NCI-H2227 (cell line): Measurements from ENCODE around the gene PSMC3.

ENCODE experiments used
- DNase-seq: peaks from one replicate; lab custom pipeline; 2025; ENCODE audit not compliant: unreplicated experiment; lab: John Stamatoyannopoulos, UW

Gene PSMC3

DNA sequence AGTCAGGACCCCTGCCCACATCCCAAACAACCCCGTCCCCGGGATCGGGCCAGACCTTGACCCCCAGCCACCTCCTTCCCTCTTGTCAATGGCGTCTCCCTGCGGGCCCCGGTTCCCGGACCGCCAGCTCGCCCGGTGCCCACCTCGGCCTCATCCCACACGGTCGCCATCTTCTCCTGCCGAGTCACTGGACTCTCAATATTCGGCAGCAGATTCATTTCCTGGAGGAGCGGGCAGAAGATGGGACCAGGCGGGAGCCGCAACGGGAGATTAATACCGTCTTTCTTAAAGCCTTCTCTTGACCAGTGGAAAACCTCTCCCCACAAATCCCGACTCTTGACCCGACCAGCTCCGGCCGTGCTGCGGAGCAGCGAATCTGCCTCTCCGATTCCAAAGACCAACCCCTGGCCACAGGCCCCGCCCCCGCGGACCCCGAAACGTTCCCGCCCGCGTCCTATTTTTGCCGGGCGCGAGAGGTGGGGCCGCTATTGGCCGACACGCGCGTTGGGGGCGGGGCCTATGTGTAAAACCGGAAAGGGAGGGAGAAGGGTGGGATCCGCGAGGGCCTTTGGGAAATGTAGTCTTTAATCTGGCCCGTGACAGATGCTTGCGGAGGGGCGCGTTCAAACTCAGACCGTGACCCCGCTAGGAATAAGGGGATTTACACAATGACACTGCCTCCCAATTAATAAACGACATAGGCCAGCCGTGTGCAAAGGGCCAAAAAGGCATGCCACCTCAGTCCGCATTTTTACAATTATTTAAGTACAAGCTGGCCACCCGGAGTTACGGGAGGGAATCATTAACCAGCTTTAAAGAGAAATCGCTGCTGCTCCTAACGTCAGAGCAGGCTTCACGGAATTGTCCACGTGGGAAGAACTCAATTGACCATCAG, at the start of gene PSMC3:
PSMC3 (minus strand) TSS at position 378 of the 895 bp plus-strand sequence; CDS start at position 218, 160 bp downstream.
- DNase-seq = peak; percentile 98

DNA sequence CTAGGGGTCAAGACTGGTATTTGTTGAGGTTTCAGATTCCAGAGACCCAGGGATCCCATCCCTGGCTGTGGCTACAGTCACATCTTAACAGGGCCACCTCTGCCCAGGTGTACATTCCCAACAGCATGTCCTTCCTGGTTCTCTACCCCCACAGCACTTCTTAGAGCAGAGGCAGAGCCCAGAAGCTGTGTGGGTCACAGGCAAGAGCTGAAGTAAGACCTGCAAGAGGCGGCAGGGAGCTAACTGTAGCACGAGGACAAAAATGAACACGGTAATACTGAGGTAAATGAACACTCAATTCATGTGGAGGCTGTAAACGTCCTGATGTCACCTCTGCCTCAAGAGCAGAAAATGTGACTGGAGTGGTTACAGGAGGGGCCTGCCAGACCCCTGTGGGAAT, 44.4 kb upstream of the PSMC3 start:
- DNase-seq = no peak

DNA sequence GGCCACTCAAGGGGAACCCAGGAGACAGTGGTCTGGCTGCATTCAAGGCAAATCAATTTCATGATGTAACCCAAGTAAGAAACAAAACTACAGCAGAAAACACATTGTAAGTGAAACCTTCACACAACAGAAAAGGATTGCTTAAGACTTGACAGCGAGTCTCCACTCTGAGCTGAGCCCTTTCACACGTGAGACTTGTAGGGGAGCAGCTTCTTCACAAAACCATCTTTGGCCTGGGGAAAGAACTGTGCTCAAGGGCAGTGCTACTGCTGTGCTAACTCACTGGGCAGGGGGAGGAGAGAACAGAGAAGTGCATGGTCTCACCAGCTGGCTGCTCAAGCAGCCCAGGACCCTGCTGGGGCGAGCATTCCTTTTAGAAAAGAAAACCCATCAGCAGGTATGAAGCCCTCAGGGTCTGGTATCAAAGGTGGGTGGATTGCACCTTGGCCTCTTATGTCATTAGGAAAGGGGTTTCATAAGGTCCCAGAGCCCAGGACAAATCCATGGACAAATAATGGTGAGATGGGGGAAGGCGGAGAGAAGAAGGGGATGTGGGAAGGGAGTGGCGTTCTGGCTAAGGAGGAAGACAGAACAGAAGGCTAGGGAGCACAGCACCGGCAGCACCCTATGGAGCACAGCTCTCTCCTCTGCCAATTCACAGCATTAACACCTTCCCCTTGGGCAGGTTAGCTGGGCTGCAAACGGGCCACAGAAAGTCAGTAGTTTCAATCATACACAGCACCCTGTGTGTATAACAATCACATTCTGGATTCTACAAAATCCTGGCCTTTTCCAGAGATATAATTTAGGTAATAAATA, 43.3 kb upstream of the PSMC3 start:
- DNase-seq = no peak

DNA sequence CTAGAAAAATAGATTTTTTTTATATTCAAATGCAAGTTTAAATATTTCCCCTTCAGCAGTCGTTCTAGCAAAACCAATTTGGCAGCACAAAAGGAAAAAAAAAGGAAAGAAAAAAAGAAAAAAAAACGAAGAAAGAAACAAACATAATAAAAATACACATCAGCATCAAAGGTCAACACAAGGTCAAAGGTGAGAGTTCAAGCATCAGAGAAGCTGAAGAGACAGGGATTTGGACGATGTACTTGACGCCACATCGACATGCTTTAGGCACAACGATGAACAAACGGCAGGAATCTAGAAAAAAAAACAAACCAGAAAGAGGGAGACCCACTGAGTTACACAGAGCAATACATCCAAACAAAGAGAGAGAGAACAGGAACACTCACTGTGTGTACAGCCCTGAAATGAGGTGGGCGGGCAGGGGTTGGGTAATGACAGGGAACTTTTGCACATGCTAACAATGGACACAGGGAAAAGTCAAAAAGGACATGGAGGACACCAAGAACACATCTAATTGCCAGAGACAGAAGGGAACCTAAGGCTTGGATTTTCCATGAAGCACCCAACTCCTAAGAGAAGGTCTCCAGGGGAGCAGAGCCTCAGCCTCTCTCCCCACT, 42.5 kb upstream of the PSMC3 start:
- DNase-seq = peak; percentile 31

DNA sequence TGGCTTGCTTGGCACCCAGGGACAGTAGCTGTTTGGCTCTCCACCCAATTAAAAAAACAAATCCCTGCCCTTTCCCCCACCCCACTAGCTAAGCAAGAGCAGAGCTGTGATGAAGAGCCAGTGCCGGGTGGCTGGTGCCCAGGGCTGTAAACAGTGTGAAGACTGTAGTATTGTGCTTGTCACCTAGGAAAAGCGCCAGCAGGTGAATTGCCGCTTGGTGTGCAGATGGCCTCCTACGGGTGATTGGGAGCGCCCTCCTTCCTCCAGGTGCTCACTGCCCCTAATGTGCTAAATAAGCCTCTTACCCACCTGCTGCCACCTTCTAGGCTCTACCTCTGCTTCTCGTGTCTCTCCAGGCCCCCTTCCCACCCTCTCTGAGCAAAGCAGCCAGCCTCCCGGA, 41.1 kb upstream of the PSMC3 start:
- DNase-seq = no peak

DNA sequence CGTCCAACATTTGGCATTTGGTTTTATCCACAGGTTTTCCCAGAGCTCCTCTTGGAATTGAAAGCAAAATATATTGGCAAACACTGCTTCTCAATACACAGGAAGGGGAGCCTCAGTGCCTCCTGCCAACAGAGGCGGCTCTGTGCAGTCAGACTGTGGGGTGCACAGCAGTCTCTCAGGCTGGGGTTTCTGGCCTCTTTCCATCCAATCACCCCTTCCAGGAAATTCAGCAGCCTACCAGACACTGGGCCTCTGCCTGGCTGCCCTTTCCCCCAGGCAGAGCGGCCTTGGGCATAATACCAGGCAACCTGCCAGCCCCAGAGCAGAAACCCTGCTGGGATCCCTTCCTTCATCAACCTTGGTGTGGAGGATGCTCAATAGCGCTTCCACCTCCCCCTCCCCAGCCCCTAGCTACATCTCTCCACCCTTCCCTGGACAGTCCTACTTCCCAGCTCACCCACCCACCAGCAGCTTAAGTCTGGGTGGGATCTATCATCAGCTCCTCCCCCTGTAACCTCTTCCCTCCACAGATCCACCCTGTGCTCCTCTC, 40.5 kb upstream of the PSMC3 start:
- peak; percentile 34 for DNase-seq

DNA sequence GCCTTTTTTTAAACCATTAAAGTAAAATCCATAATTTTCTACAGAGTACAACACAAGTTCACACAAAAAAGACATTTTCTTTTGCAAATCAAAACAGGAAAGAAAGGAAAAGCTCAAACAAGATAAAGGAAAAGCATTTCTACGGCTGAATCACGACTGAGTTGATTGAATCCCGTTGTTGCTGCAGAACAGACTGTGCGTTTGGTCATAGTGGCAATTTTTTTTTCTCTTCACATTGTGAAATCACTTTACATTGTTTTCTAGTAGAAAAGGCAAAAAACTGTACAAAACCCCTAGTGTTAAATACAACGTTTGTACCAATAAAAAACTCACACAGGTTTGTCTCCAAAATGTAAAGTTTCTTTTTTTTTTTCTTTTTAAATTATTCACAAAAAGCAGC, 40.0 kb upstream of the PSMC3 start:
- no peak for DNase-seq

DNA sequence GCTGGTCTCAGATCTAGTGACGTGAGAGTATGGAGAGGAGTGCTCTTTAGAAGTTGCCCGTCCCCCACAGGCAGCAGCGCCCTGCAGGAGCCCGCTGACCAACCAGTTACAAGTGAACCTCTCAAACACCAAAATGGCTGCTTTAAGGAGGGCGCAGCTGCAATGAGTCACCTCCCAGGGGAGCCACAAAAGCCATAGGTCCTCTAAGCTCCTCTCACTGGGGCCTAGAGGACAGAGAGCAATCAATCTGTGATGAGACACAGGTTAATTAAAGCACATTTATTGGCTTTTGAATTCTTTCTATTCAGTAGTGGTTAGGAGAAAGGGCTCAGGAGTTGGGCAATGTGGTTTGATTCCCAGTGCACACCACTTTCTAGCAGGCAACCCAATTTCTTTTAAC, 38.2 kb upstream of the PSMC3 start:
- DNase-seq = peak; percentile 76

DNA sequence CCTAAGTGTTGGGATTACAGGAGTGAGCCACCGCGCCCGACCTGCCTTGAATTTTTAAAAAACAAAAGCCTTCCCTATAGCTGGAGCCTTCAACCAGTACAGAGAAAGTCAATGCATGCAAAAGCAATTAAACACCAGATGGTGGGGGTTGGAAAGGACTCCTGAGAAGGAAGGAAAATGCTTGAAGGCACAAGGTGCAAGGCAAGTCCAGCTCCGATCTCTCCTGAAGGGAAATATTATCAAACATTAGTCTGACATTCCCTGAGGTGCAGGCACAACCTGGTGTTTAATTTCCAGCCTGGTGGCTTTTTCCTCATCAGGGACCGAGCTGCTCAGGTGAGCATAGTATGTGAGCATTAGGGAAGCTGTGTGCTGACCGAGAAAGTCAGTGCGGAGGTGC, 35.6 kb upstream of the PSMC3 start:
- no peak for DNase-seq

DNA sequence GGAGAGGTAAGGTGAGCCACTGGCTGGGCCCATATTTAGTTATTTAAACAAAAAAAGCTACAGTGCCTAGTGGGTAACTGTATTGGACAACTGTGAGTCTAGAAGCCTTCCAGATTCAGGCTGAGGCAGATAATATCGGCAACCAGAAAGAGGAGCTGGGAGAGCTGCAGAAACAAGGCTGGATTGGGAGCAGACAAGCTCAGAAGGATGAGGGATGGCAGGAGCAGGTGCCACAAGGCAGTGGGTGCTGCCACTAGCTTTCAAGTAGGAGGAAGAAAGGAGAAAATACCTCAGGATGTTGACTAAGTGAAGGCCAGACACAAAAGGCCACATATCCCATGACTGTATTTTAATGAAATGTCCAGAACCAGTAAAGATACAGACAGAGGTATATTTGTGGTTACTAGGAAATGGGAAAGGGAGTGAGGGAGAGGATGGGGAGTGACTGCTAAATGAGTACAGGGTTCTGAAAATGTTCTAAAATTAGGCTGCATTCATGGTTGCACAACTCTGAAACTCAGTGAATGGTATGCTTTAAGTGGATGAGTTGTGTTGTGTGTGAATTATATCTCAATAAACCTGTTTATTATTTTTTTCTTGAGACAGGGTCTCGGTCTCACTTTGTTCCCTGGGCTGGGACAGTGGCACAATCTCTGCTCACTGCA, 34.5 kb upstream of the PSMC3 start:
- no peak for DNase-seq

DNA sequence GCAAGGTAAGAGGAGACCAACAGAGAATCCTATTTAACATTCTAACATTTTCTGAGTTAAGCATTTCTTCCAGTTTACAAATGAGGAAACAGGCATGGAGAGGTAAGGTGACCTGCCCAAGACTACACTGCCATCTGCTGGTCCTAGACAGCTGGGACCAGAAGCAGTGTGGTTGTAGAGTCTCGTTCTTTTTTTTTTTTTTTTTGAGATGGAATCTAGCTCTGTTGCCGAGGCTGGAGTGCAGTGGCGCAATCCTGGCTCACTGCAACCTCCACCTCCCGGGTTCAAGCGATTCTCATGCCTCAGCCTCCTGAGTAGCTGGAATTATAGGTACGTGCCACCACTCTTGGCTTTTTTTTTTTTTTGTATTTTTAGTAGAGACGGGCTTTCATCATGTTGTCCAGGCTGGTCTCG, 28.0 kb upstream of the PSMC3 start:
- DNase-seq = peak; percentile 86

DNA sequence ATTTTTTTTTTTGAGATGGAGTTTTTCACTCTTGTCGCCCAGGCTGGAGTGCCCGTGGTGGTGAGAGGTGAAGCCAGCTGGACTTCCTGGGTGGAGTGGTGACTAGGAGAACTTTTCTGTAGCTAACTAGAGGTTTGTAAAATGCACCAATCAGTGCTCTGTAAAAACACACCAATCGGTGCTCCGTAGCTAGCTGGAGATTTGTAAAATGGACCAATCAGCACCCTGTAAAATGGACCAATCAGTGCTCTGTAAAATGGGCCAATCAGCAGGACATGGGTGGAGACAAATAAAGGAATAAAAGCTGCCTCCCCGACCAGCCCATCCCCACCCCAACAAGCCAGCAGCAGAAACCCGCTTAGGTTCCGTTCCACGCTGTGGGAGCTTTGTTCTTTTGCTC, 27.1 kb upstream of the PSMC3 start:
- no peak for DNase-seq

DNA sequence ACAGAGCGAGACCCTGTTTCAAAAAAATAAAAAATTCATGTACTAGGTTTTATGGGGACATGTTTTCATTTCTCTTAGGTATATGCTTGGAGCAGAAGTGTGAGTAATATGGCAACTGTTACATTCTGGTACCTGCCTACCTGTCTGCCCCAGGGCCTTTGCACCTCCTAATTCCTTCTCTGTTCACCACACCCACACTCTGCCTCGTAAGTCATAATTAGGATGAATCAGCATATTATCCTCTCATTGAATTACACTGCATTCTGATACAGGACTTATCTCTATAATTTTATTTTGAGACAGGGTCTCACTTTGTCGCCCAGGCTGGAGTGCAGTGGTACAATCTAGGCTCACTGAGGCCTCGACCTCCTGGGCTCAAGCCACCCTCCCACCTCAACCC, 25.8 kb upstream of the PSMC3 start:
- DNase-seq = no peak

DNA sequence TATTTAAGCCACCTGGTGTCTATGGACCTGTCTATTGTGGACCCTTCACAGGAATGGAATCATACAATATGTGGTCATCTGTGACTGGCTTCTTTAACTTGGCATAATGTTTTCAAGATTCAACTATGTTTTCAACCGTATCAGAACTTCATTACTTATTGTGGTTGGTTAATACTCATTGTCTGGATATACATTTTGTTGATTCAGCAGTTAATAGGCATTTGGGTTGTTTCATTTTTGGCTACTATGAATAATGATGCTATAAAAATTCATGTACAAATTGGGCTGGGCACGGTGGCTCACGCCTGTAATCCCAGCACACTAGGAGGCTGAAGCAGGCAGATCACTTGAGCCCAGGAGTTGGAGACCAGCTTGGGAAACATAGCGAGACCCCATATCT, 25.2 kb upstream of the PSMC3 start:
- DNase-seq = no peak

DNA sequence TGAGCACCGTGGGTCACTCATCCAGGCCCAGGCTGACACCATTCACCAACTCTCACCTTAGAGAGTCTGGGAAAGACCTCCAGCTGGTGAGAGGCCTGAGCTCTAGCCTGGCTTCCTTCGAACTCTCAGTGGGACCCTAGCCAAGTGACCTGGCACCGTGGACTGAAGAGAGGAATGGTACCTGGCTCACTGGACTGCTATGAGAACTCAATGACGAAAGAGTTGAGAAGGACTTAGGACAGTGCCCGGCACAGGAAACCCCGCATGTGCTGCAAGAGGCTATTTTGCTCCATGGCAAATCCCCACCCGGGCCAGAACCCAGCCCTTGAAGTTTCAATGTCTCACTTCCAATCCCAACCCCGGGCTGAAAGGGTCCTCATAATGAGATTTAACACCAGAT, 23.3 kb upstream of the PSMC3 start:
- no peak for DNase-seq

DNA sequence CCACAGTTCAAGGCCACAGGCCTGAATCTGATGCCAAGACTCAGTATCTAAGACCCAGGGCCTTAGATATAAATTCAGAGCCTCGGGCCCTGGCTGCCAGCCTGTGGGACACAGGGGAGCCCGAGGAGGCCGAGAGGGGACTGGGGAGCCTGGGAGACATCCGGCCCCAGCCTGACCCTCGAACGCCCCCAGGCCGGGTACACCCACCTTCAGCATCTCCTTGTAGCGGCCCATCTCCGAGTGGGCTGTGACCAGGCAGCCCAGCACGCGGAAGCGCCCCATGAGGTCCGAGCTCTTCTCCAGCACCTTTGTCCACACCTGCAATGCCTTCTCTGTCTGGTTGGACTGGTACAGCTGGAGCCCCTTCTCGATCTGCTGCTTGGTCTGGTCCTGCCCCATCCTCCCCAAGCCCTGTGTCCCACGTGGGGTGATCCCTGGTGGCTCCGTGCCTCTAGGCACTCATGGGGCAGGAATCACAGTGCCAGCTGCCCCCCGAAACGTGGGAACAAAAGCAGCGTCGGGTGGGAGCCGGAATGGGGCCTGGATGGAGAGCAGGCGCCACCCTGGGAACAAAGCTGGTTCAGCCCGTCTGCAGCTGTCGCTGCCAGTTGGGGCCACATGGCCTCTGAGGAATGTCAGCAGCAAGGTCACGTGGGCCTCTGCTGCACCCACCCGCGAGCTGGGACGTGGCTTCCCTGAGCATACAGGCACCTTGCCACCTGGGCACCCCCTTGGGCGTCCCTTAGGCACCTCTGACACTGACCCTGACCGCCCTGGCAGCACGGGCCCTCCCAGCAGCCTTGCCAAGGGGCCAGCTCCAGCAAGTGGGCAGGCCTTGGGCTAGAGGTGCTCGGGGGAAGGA, 22.6 kb upstream of the PSMC3 start, which contains the start of gene RAPSN:
RAPSN (minus strand) TSS at position 571 of the 862 bp plus-strand sequence; CDS start at position 399, 172 bp downstream.
- DNase-seq = no peak

DNA sequence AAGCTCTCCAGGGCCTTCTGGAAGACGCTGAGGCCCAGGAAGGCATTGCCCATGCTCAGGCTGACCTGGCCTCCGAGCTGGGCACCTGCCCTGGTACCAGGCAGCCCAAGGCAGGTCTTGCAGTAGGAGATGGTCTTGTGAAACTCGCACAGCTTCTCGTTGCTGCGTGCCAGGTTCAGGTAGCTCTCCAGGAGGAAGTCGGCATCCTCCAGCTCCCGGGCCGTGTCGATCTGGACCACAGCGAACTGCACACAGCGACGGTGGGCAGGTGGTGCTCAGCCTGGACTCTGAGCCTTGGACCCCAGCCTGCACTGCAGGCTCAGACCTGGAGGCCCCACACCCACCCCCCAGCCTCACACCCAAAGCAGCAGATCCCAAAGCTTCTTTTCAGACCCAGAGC, 21.7 kb upstream of the PSMC3 start:
- no peak for DNase-seq

DNA sequence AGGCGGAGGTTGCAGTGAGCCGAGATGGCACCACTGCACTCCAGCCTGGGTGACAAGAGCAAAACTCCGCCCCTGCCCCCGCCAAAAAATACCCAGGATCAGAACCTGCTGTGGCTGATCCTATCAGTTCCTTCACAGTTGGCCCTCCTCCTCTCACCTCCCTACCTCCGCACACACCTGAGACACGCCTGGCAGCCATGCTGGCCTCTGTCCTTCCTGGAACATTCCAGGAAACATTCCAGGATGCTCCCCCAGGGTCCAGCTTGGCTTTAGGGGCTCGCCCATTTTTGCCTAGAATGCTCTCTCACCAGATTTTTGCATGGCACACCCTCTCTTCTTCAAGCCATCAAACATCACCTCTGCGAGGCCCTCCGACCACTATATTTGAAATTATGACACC, 20.6 kb upstream of the PSMC3 start:
- no peak for DNase-seq

DNA sequence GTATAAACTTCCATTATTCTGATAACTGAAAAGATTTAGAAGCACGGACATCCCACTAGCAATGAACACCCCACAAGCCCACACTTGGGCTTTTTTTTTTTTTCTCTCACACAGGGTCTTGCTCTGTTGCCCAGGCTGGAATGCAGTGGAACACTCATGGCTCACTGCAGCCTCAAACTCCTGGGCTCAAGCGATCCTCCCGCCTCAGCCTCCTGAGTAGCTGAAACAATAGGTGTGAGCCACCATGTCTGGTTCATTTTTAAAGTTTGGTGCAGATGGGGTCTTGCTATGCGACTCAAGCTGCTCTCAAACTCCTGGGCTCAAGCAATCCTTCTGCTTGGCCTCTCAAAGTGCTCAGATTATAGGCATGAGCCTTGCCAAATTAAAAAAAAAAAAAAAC, 19.6 kb upstream of the PSMC3 start:
- no peak for DNase-seq

DNA sequence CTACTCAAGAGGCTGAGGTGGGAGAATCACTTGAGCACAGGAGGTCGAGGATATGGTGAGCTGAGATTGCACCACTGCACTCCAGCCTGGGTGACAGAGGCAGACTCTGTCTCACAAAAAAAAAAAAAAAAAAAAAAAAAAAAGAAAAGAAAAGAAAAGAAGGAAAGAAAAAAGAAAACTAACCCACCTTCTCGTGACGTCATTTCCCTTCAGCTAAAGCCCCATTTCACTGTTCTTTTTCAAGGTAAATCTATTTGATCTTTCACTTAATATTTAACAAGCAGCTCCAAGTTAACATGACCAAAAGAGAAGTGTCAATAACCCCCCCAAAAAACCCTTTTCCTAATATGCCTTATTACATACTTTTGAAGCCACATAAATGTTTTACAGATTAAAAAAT, 17.6 kb upstream of the PSMC3 start:
- no peak for DNase-seq
